T-helper 1 cell treated with Interleukin-12 subunit alpha and Interleukin-12 subunit beta and Interleukin-4 antibody, amounts not matched to agents 30 μg/mL and 1 μg/mL, for 36 hours (primary cell): Measurements from ENCODE around the gene FYN.

Experiments
- H3K27ac Mint-ChIP-seq: one replicate; pipeline ENCODE4 v1.8.0; 2021; ENCODE audit warnings: mild to moderate bottlenecking, mixed read lengths
- H3K27me3 Mint-ChIP-seq: one replicate; pipeline ENCODE4 v1.8.0; 2021; ENCODE audit warnings: low read depth, mixed read lengths
- H3K36me3 Mint-ChIP-seq: one replicate; pipeline ENCODE4 v1.8.0; 2021; ENCODE audit warnings: low read depth, mixed read lengths
- H3K4me1 Mint-ChIP-seq: one replicate; pipeline ENCODE4 v1.8.0; 2021; ENCODE audit warnings: low read depth, mixed read lengths
- H3K4me3 Mint-ChIP-seq: one replicate; pipeline ENCODE4 v1.8.0; 2021; ENCODE audit warnings: mild to moderate bottlenecking, moderate library complexity, mixed read lengths
- H3K9me3 Mint-ChIP-seq: one replicate; pipeline ENCODE4 v1.8.0; 2021; ENCODE audit warnings: mixed read lengths

Gene FYN

GRCh38 chr6:111870051-111870741, 3.1 kb downstream of the FYN start:
- peak overlapping the region; percentile 98 for H3K4me3 Mint-ChIP-seq
- no peaks in the 10 kb centered on the region for H3K9me3 Mint-ChIP-seq
- H3K27me3 Mint-ChIP-seq: no peaks in the 10 kb centered on the region
- peaks cover 21% of the 10 kb centered on the region for H3K36me3 Mint-ChIP-seq
- peaks cover 64% of the 10 kb centered on the region for H3K4me1 Mint-ChIP-seq
- H3K27ac Mint-ChIP-seq: peak overlapping the region; percentile 95

GRCh38 chr6:111866857-111867256, 6.4 kb downstream of the FYN start:
- Mint-ChIP-seq H3K4me3 (no peak overlapping the region), H3K27me3 (no peaks in the 10 kb centered on the region), H3K4me1 (peaks cover 70% of the 10 kb centered on the region), H3K27ac (no peak overlapping the region), H3K9me3 (no peaks in the 10 kb centered on the region), H3K36me3 (peaks cover 24% of the 10 kb centered on the region)

GRCh38 chr6:111865909-111866546, 7.2 kb downstream of the FYN start:
- no peak overlapping the region for H3K4me3 Mint-ChIP-seq
- H3K36me3 Mint-ChIP-seq: peaks cover 23% of the 10 kb centered on the region
- H3K27me3 Mint-ChIP-seq: no peaks in the 10 kb centered on the region
- H3K4me1 Mint-ChIP-seq: peaks cover 70% of the 10 kb centered on the region
- H3K27ac Mint-ChIP-seq: no peak overlapping the region
- H3K9me3 Mint-ChIP-seq: no peaks in the 10 kb centered on the region

GRCh38 chr6:111865049-111865585, 8.1 kb downstream of the FYN start:
- Mint-ChIP-seq H3K27me3 (no peaks in the 10 kb centered on the region), H3K4me3 (no peak overlapping the region), H3K4me1 (peaks cover 67% of the 10 kb centered on the region), H3K36me3 (peaks cover 22% of the 10 kb centered on the region), H3K27ac (no peak overlapping the region), H3K9me3 (no peaks in the 10 kb centered on the region)

- H3K9me3 Mint-ChIP-seq: no peaks in the 10 kb centered on the region
- H3K4me1 Mint-ChIP-seq: peaks cover 66% of the 10 kb centered on the region
- no peak overlapping the region for H3K4me3 Mint-ChIP-seq
- no peak overlapping the region for H3K27ac Mint-ChIP-seq
- no peaks in the 10 kb centered on the region for H3K27me3 Mint-ChIP-seq
- H3K36me3 Mint-ChIP-seq: peaks cover 17% of the 10 kb centered on the region
These were observed 8.9 kb downstream of the FYN start for GRCh38 chr6:111864138-111865048.

GRCh38 chr6:111862741-111863140, 10.5 kb downstream of the FYN start:
- no peaks in the 10 kb centered on the region for H3K27me3 Mint-ChIP-seq
- H3K4me1 Mint-ChIP-seq: peaks cover 67% of the 10 kb centered on the region
- no peak overlapping the region for H3K27ac Mint-ChIP-seq
- no peaks in the 10 kb centered on the region for H3K9me3 Mint-ChIP-seq
- H3K36me3 Mint-ChIP-seq: peaks cover 18% of the 10 kb centered on the region
- H3K4me3 Mint-ChIP-seq: no peak overlapping the region

GRCh38 chr6:111862314-111862713, 10.9 kb downstream of the FYN start:
- Mint-ChIP-seq H3K36me3 (peaks cover 14% of the 10 kb centered on the region), H3K27ac (no peak overlapping the region)

GRCh38 chr6:111861431-111861885, 11.8 kb downstream of the FYN start:
- no peak overlapping the region for H3K4me3 Mint-ChIP-seq
- H3K27ac Mint-ChIP-seq: no peak overlapping the region
- H3K27me3 Mint-ChIP-seq: no peaks in the 10 kb centered on the region
- peaks cover 12% of the 10 kb centered on the region for H3K36me3 Mint-ChIP-seq
- H3K9me3 Mint-ChIP-seq: no peaks in the 10 kb centered on the region
- H3K4me1 Mint-ChIP-seq: peaks cover 67% of the 10 kb centered on the region

More at GRCh38 chr6:111862314-111862713, 10.9 kb downstream of the FYN start:
- H3K4me3 Mint-ChIP-seq: no peak overlapping the region
- no peaks in the 10 kb centered on the region for H3K27me3 Mint-ChIP-seq
- peaks cover 65% of the 10 kb centered on the region for H3K4me1 Mint-ChIP-seq
- no peaks in the 10 kb centered on the region for H3K9me3 Mint-ChIP-seq

GRCh38 chr6:111858347-111858746, 14.9 kb downstream of the FYN start:
- Mint-ChIP-seq H3K9me3 (no peaks in the 10 kb centered on the region), H3K4me3 (no peak overlapping the region), H3K27ac (no peak overlapping the region), H3K27me3 (no peaks in the 10 kb centered on the region), H3K36me3 (peaks cover 12% of the 10 kb centered on the region), H3K4me1 (peaks cover 52% of the 10 kb centered on the region)

- Mint-ChIP-seq H3K4me3 (no peak overlapping the region), H3K27me3 (no peaks in the 10 kb centered on the region), H3K27ac (no peak overlapping the region), H3K36me3 (peaks cover 13% of the 10 kb centered on the region), H3K4me1 (peaks cover 54% of the 10 kb centered on the region), H3K9me3 (no peaks in the 10 kb centered on the region)
These were observed 15.4 kb downstream of the FYN start for GRCh38 chr6:111857674-111858337.

- no peaks in the 10 kb centered on the region for H3K9me3 Mint-ChIP-seq
- H3K36me3 Mint-ChIP-seq: peaks cover 20% of the 10 kb centered on the region
- H3K4me1 Mint-ChIP-seq: peaks cover 62% of the 10 kb centered on the region
- no peaks in the 10 kb centered on the region for H3K27me3 Mint-ChIP-seq
- no peak overlapping the region for H3K27ac Mint-ChIP-seq
- H3K4me3 Mint-ChIP-seq: no peak overlapping the region
These were observed 17.5 kb downstream of the FYN start for GRCh38 chr6:111855753-111856152.

- peaks cover 20% of the 10 kb centered on the region for H3K36me3 Mint-ChIP-seq
- H3K9me3 Mint-ChIP-seq: no peaks in the 10 kb centered on the region
- H3K27ac Mint-ChIP-seq: no peak overlapping the region
These were observed 18.6 kb downstream of the FYN start for GRCh38 chr6:111854683-111855082.

GRCh38 chr6:111852725-111853124, 20.5 kb downstream of the FYN start:
- Mint-ChIP-seq H3K9me3 (no peaks in the 10 kb centered on the region), H3K27ac (no peak overlapping the region), H3K27me3 (no peaks in the 10 kb centered on the region), H3K4me3 (no peak overlapping the region), H3K36me3 (peaks cover 21% of the 10 kb centered on the region), H3K4me1 (peaks cover 60% of the 10 kb centered on the region)

More at GRCh38 chr6:111854683-111855082, 18.6 kb downstream of the FYN start:
- Mint-ChIP-seq H3K4me3 (no peak overlapping the region), H3K4me1 (peaks cover 66% of the 10 kb centered on the region), H3K27me3 (no peaks in the 10 kb centered on the region)
